Sigmoid colon (tissue), 7 donors: ENCODE results near the gene FILIP1L. TPM values are rescaled to one million over a fixed set of nuclear protein-coding genes. Genes with fewer than 3 reads are reported as not detected.

Source experiments
- DNase-seq: peaks from one replicate; pipeline ENCODE4 v3.0.0-alpha.2; 2019
- H3K27ac ChIP-seq, 4 donors: fragments of 200-600 bp; sonication (generic); one replicate each; pipeline ENCODE4 v1.5.1; 2016 to 2019; ENCODE audit warnings: mild to moderate bottlenecking in 1 of 4
- H3K27me3 ChIP-seq, 3 donors: fragments of 200-600 bp; sonication (generic); one replicate each; pipeline ENCODE4 v1.5.1; 2019; ENCODE audit warnings: mild to moderate bottlenecking in 1 of 3
- H3K36me3 ChIP-seq, 4 donors: fragments of 200-600 bp; sonication (generic); one replicate each; pipeline ENCODE4 v1.5.1; 2016 to 2019
- H3K4me1 ChIP-seq, 4 donors: fragments of 200-600 bp; sonication (generic); one replicate each; pipeline ENCODE4 v1.5.1; 2017 to 2019
- H3K4me3 ChIP-seq, 4 donors: fragments of 200-600 bp; sonication (generic); one replicate each; pipeline ENCODE4 v1.5.1; 2017 to 2019; ENCODE audit warnings: mild to moderate bottlenecking in 2 of 4, moderate library complexity in 1 of 4
- H3K9me3 ChIP-seq, 4 donors: fragments of 200-600 bp in 3 of 4; sonication (generic) in 3 of 4; one replicate each; pipeline versions ENCODE4 v1.5.1 to v1.6.1; 2013 to 2019
- EP300 ChIP-seq, 4 donors: sonication (generic); formaldehyde crosslinking; IDR thresholded peaks; one replicate each; pipeline ENCODE4 v1.6.1; 2017; ENCODE audit warnings: antibody characterized with exemption in 4 of 4
- POLR2A ChIP-seq, 2 donors: fragments of 450-650 bp; IDR thresholded peaks; one replicate each; pipeline ENCODE4 v1.6.1; 2016; ENCODE audit warnings: antibody characterized with exemption in 2 of 2, mild to moderate bottlenecking in 2 of 2, moderate library complexity in 2 of 2
- POLR2AphosphoS5 ChIP-seq, 4 donors: sonication (generic); formaldehyde crosslinking; IDR thresholded peaks; one replicate each; pipeline ENCODE4 v1.6.1; 2017; ENCODE audit warnings: antibody characterized with exemption in 4 of 4
- WGBS, 2 donors: extraction: QIAGEN DNeasy Blood & Tissue Kit; methylation state at CpG; one replicate each; pipeline ENCODE4 v1.1.7; 2013; 5-methylcytosine and 5-hydroxymethylcytosine counted together
- intact Hi-C: fragments of 100-400 bp; cut with DNase I; formaldehyde crosslinking; loops from one replicate; pipeline ENCODE4 v1.15.1; 2023
- polyA plus RNA-seq, 3 donors: library from polyadenylated mRNA; stranded (reverse); fragments of 200-250 nt; gene quantifications; one replicate each; pipeline ENCODE4 v1.2.3, GENCODE V29; 2013
- total RNA-seq, 4 donors: library from RNA; depleted of rRNA; stranded (reverse); fragments of >200 nt; gene quantifications; one replicate each; pipeline ENCODE4 v1.1.0, GENCODE V29; 2016
- TF ChIP-seq, protein P1 (sequence below), 4 experiments: fragments of 450-650 bp in 3 of 4; fragments of 200-600 bp in 1 of 4; IDR thresholded peaks; one replicate each; pipeline ENCODE4 v1.5.1; 2016 to 2019; ENCODE audit warnings: antibody characterized with exemption in 4 of 4, mild to moderate bottlenecking in 3 of 4, moderate library complexity in 2 of 4
- donor health status: healthy with polysubstance abuse.
- donor health status: Bipolar disorder and iron deficiency.
- donor health status: healthy.

Gene FILIP1L
- total and polyA plus RNA-seq, 7 donors = 6.0 to 93.3 (median 42.5) TPM

GRCh38 chr3:100005665-100006393 lies 108.5 kb downstream of the FILIP1L start:
- WGBS, 2 donors = 72 to 97% methylated on average over 2 of the region's 2 CpGs

DNA sequence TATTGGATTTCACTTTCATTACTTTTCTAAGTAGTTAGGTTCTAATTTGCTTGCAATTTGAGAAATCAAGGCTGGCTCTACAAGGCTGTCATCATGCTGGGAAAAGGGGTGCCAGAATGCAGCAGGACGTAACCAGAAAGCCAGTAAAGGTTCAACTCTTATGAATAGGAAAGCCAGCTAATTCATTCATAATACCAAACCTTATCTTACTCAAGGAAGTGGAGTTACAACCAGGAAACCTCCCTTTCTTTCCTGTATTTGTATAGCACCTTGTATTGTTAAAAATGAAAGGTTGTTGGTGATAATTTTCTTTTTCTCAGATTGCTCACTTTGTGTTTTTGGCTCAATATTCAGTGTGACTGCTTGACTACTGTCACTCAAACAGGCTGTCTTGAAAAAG lies 109.4 kb downstream of the FILIP1L start:
- peaks cover 0 to 39% (median 34%) of the 10 kb centered on the region in 4 donors for H3K4me1 ChIP-seq
- no peak for DNase-seq
- H3K27ac ChIP-seq = peak overlapping the region in 2 of 4 donors; percentile 20 to 71
- no peaks in the 10 kb centered on the region for H3K9me3 ChIP-seq
- H3K27me3 ChIP-seq = no peaks in the 10 kb centered on the region
- intact Hi-C loops = no loop called here
- no peak overlapping the region for H3K4me3 ChIP-seq
- WGBS, 2 donors = 25 to 64% methylated on average over 1 of the region's 1 CpG
- no peaks in the 10 kb centered on the region for H3K36me3 ChIP-seq
- TF ChIP-seq EP300 (IDR thresholded peaks at IDR 0.05) = no peak
- TF ChIP-seq, protein P1, sequence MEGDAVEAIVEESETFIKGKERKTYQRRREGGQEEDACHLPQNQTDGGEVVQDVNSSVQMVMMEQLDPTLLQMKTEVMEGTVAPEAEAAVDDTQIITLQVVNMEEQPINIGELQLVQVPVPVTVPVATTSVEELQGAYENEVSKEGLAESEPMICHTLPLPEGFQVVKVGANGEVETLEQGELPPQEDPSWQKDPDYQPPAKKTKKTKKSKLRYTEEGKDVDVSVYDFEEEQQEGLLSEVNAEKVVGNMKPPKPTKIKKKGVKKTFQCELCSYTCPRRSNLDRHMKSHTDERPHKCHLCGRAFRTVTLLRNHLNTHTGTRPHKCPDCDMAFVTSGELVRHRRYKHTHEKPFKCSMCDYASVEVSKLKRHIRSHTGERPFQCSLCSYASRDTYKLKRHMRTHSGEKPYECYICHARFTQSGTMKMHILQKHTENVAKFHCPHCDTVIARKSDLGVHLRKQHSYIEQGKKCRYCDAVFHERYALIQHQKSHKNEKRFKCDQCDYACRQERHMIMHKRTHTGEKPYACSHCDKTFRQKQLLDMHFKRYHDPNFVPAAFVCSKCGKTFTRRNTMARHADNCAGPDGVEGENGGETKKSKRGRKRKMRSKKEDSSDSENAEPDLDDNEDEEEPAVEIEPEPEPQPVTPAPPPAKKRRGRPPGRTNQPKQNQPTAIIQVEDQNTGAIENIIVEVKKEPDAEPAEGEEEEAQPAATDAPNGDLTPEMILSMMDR (IDR thresholded peaks at IDR 0.05) = no peak
- TF ChIP-seq POLR2AphosphoS5 (IDR thresholded peaks at IDR 0.05) = no peak
- TF ChIP-seq POLR2A (IDR thresholded peaks at IDR 0.05) = no peak

More at GRCh38 chr3:100005665-100006393, 108.5 kb downstream of the FILIP1L start:
- TF ChIP-seq, protein P1 (IDR thresholded peaks at IDR 0.05) = no peak
- TF ChIP-seq EP300 (IDR thresholded peaks at IDR 0.05) (no peak), POLR2A (IDR thresholded peaks at IDR 0.05) (no peak), POLR2AphosphoS5 (IDR thresholded peaks at IDR 0.05) (no peak)
- no peaks in the 10 kb centered on the region for H3K36me3 ChIP-seq
- no peak for DNase-seq
- no peaks in the 10 kb centered on the region for H3K27me3 ChIP-seq
- intact Hi-C loops = no loop called here
- H3K9me3 ChIP-seq = no peaks in the 10 kb centered on the region
- no peak overlapping the region for H3K4me3 ChIP-seq
- peaks cover 0 to 39% (median 34%) of the 10 kb centered on the region in 4 donors for H3K4me1 ChIP-seq
- H3K27ac ChIP-seq = peak overlapping the region in 3 of 4 donors; percentile 31 to 71 (median 62)

- 60 to 82% methylated on average over 4 of the region's 4 CpGs for WGBS, 2 donors
- Histone ChIP-seq H3K9me3 (no peaks in the 10 kb centered on the region), H3K27ac (peak overlapping the region in 2 of 4 donors; percentile 55 to 71), H3K27me3 (no peaks in the 10 kb centered on the region), H3K4me3 (no peak overlapping the region), H3K36me3 (no peaks in the 10 kb centered on the region), H3K4me1 (peaks cover 0 to 39% (median 34%) of the 10 kb centered on the region in 4 donors)
- intact Hi-C loops = no loop called here
- DNase-seq = no peak
- TF ChIP-seq EP300 (IDR thresholded peaks at IDR 0.05) (no peak), POLR2AphosphoS5 (IDR thresholded peaks at IDR 0.05) (no peak), POLR2A (IDR thresholded peaks at IDR 0.05) (no peak)
- TF ChIP-seq, protein P1 (IDR thresholded peaks at IDR 0.05) = no peak
Observed at GRCh38 chr3:100003609-100004503, 110.4 kb downstream of the FILIP1L start.

DNA sequence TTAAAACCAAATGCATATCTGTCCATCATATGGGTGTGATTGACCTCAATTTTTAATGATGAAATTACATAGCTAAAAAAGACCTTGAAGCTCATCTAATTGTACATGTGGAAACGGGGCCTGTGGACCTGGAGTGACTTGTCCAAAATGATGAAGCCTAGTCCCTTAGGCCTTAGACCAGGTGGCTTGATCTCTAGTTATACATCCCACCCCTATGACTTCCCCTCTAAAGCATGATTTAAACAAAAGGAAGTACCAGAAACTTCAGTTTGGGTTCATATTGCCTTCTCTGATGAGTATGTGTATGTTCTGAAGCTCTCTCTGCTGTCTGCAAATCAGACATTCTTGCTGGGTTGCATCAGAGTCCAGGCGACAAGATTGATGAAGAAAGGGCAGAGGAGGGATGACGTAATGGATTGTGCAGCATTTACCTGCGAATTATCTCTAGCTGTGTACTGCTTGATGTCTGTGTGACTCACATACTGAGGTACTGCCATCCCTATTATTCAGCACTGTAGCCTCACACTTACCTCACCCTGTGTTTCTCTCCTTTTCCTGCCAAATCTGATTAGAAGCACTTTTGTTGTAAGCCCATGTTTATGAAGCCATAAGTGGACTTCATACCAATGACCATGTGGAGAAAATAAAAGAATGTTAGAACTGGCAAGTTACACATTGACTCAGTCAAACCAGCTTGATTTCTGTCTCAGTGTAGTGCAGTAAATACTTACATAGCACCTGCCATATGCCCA lies 111.5 kb downstream of the FILIP1L start:
- Histone ChIP-seq H3K4me3 (no peak overlapping the region), H3K27me3 (no peaks in the 10 kb centered on the region), H3K9me3 (no peaks in the 10 kb centered on the region), H3K27ac (peak overlapping the region in 3 of 4 donors; percentile 30 to 71 (median 55)), H3K36me3 (no peaks in the 10 kb centered on the region), H3K4me1 (peaks cover 0 to 39% (median 34%) of the 10 kb centered on the region in 4 donors)
- TF ChIP-seq, protein P1 (IDR thresholded peaks at IDR 0.05) = no peak
- peak in 2 of 4 donors; percentile 15 to 57 for TF ChIP-seq POLR2AphosphoS5 (IDR thresholded peaks at IDR 0.05)
- 16 to 62% methylated on average over 4 of the region's 4 CpGs for WGBS, 2 donors
- DNase-seq = peak; percentile 60
- intact Hi-C loops = no loop called here
